OCI-LY7 (cell line): Measurements from ENCODE around the gene ENG. TPM values are rescaled to one million over a fixed set of nuclear protein-coding genes. Genes with fewer than 3 reads are reported as not detected.
"Not testable (repeated sequence)": the region's sequence is repeated elsewhere in the genome, so short reads cannot be mapped to it uniquely, and the experiment has no call there.

ENCODE experiments used
- BruUV-seq: library from RNA; stranded (reverse); fragments of 400-500 nt; replicated peaks from 2 replicates; lab custom pipeline; 2021; lab: Mats Ljungman, UMichigan
- CTCF ChIA-PET: fragments of 300-600 bp; sonication (Branson Sonifier 250); formaldehyde crosslinking; loops from one replicate; lab custom pipeline; 2022; ENCODE audit warnings: antibody characterized with exemption; ENCODE audit not compliant: unreplicated experiment; lab: Charles Lee
- POLR2A ChIA-PET: fragments of 300-600 bp; sonication (Branson Sonifier 250); formaldehyde crosslinking; loops from one replicate; lab custom pipeline; 2022; ENCODE audit warnings: antibody characterized with exemption; lab: Charles Lee
- DNase-seq: peaks from one replicate; pipeline ENCODE4 v3.0.0-alpha.2; 2015; ENCODE audit warnings: low spot score
- H2AFZ ChIP-seq: fragments of 200-600 bp; sonication (generic), shearing (Covaris generic); 2 replicates; pipeline ENCODE4 v1.6.1; 2014; ENCODE audit warnings: mild to moderate bottlenecking, antibody characterized with exemption, low read length, moderate library complexity
- H3K27ac ChIP-seq: fragments of 200-600 bp; sonication (generic); 2 replicates; pipeline ENCODE4 v1.5.1; 2014; ENCODE audit warnings: mixed run types, low read depth, mild to moderate bottlenecking, moderate library complexity, low read length, inconsistent platforms; ENCODE audit not compliant: poor library complexity, severe bottlenecking
- H3K36me3 ChIP-seq: fragments of 200-600 bp; sonication (generic); 2 replicates; pipeline ENCODE4 v1.6.1; 2014; ENCODE audit warnings: mild to moderate bottlenecking, antibody characterized with exemption, low read length, moderate library complexity, mixed read lengths; ENCODE audit not compliant: insufficient read depth
- H3K4me1 ChIP-seq: fragments of 200-600 bp; sonication (generic); 2 replicates; pipeline ENCODE4 v1.5.1; 2014; ENCODE audit warnings: mild to moderate bottlenecking, low read length; ENCODE audit not compliant: insufficient read depth, poor library complexity, severe bottlenecking
- H3K4me2 ChIP-seq: fragments of 200-600 bp; sonication (generic); 2 replicates; pipeline ENCODE4 v1.6.1; 2014; ENCODE audit warnings: mild to moderate bottlenecking, low read length
- H3K4me3 ChIP-seq: fragments of 200-600 bp; sonication (generic); 2 replicates; pipeline ENCODE4 v1.5.1; 2014; ENCODE audit warnings: mild to moderate bottlenecking, low read depth, low read length; ENCODE audit not compliant: poor library complexity, severe bottlenecking
- H3K79me2 ChIP-seq: fragments of 200-600 bp; sonication (generic); 2 replicates; pipeline ENCODE4 v1.6.1; 2016; ENCODE audit warnings: low read depth, mild to moderate bottlenecking, low read length, moderate library complexity, mixed read lengths; ENCODE audit not compliant: insufficient read depth
- H3K9me2 ChIP-seq: fragments of 200-600 bp; sonication (generic); 2 replicates; pipeline ENCODE4 v1.6.1; 2016; ENCODE audit warnings: mild to moderate bottlenecking, low read length, mixed read lengths; ENCODE audit not compliant: insufficient read depth
- H3K9me3 ChIP-seq: fragments of 200-600 bp; sonication (generic); 2 replicates; pipeline ENCODE4 v1.6.1; 2014; ENCODE audit warnings: mild to moderate bottlenecking, mixed run types, low read length, mixed read lengths
- H4K20me1 ChIP-seq: fragments of 200-600 bp; sonication (generic); 2 replicates; pipeline ENCODE4 v1.6.1; 2014; ENCODE audit warnings: mild to moderate bottlenecking, antibody characterized with exemption, low read length, moderate library complexity, mixed read lengths; ENCODE audit not compliant: insufficient read depth
- EZH2phosphoT487 ChIP-seq: fragments of 200-600 bp; sonication (generic); IDR thresholded peaks from 2 replicates; pipeline ENCODE4 v1.6.1; 2018; ENCODE audit warnings: low read depth, borderline replicate concordance, mild to moderate bottlenecking, mixed run types, antibody characterized with exemption, low read length, moderate library complexity, mixed read lengths
- intact Hi-C: fragments of 100-400 bp; cut with micrococcal nuclease; formaldehyde crosslinking; loops from one replicate; pipeline ENCODE4 v1.10.0; 2022; ENCODE audit not compliant: unreplicated experiment
- total RNA-seq, 2 experiments: library from RNA; depleted of rRNA in 1 of 2; stranded (reverse); fragments of >200 nt in 1 of 2; shearing (Covaris generic) in 1 of 2; gene quantifications; 2 replicates each; pipeline ENCODE4 v1.2.3, GENCODE V29; 2014 to 2022
- TF ChIP-seq, protein P1 (sequence below): fragments of 200-600 bp; sonication (generic); conservative IDR thresholded peaks from 2 replicates; pipeline ENCODE4 v1.5.1; 2014; ENCODE audit warnings: mild to moderate bottlenecking, antibody characterized with exemption, low read length, moderate library complexity, mixed read lengths

ENG gene
- total RNA-seq, 2 experiments from 2014 or later, result not detected

DNA sequence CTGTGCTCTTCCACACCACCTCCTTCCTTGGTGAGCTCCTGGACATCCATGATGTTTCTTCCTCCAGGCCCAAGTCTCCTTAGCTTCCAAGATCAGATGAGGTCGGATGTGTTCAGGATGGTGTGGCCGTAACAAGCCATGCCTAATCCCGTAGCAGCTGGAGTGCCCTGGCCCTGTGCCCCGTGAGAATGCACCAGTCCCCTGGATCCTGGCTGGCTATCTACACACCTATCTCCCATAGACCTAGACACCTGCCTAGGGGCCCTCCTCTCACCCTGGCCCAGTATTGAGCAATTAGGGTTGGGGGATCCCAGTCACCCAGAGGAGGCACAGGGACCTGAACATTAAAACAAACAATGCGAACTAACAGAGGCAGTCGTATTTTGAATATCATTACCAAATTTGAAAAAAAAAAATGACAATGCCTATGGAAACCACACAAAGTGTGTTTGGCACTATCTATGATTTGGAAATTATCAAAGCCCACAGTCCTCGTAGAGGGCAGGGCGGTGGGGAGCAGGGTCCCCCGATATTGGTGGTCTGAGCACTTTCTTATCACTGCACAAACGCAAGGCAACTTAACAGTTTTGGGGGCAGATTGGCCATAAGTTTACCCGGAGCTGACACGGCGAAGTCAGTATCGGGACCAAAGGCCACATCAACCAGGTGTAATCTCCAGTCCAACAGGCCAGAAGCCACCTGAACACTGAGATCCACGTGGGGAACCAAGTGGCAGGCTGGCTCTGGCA lies 13.2 kb downstream of the ENG start:
- H4K20me1 ChIP-seq, result no peaks in the 10 kb centered on the region
- no peak overlapping the region for H3K4me3 ChIP-seq
- POLR2A ChIA-PET, result no interaction called here
- no TSS peak for BruUV-seq
- DNase-seq, result no peak
- peaks cover 11% of the 10 kb centered on the region for H3K4me1 ChIP-seq
- H2AFZ ChIP-seq, result no peak overlapping the region
- no peaks in the 10 kb centered on the region for H3K79me2 ChIP-seq
- no peak for TF ChIP-seq EZH2phosphoT487
- TF ChIP-seq, protein P1, sequence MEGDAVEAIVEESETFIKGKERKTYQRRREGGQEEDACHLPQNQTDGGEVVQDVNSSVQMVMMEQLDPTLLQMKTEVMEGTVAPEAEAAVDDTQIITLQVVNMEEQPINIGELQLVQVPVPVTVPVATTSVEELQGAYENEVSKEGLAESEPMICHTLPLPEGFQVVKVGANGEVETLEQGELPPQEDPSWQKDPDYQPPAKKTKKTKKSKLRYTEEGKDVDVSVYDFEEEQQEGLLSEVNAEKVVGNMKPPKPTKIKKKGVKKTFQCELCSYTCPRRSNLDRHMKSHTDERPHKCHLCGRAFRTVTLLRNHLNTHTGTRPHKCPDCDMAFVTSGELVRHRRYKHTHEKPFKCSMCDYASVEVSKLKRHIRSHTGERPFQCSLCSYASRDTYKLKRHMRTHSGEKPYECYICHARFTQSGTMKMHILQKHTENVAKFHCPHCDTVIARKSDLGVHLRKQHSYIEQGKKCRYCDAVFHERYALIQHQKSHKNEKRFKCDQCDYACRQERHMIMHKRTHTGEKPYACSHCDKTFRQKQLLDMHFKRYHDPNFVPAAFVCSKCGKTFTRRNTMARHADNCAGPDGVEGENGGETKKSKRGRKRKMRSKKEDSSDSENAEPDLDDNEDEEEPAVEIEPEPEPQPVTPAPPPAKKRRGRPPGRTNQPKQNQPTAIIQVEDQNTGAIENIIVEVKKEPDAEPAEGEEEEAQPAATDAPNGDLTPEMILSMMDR, result no peak
- intact Hi-C loops, result no loop called here
- no peaks in the 10 kb centered on the region for H3K9me2 ChIP-seq
- CTCF ChIA-PET, result no interaction called here
- no peaks in the 10 kb centered on the region for H3K36me3 ChIP-seq
- no peaks in the 10 kb centered on the region for H3K9me3 ChIP-seq
- H3K4me2 ChIP-seq, result no peak overlapping the region
- no peak overlapping the region for H3K27ac ChIP-seq

DNA sequence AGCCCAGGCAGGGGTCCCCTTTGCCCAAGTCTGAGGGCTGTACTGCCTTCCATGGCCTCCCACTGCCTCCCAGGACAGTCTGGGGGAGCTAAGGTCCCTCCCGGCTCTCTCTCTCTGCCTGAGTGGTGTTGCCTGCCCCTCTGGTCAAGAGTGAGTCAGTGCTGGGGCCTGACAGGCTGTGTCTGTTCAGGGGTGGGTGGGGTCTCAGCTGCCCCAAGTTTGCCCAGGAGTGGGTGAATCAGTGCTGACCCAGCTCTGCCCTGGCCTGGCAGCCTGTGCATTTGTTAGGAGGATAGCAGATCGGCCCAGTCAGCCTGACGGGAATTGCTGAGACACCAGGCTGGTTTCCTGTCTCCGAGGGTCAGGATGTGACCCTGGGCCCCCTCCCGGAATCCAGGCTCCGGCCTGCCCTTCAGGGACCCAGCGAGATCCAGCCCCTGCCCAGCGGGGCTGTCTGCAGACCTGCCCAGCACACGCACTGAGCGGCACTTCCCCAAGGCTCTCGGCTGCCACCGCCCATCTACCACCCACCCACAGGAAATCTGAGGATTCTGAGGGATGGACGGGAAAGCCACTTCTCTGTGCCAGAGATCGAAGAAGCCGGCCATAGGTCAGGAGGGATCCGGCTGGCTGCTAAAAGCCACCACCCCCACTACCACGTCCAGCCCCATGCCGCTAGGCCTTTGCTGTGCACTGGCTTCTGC lies 15.9 kb downstream of the ENG start:
- H3K9me3 ChIP-seq, result no peaks in the 10 kb centered on the region
- no peak overlapping the region for H2AFZ ChIP-seq
- no peaks in the 10 kb centered on the region for H3K36me3 ChIP-seq
- H4K20me1 ChIP-seq, result no peaks in the 10 kb centered on the region
- H3K4me1 ChIP-seq, result peaks cover 11% of the 10 kb centered on the region
- intact Hi-C loops, result no loop called here
- no peaks in the 10 kb centered on the region for H3K79me2 ChIP-seq
- CTCF ChIA-PET, result no interaction called here
- POLR2A ChIA-PET, result no interaction called here
- H3K4me3 ChIP-seq, result no peak overlapping the region
- H3K9me2 ChIP-seq, result no peaks in the 10 kb centered on the region
- no peak overlapping the region for H3K27ac ChIP-seq
- no TSS peak for BruUV-seq
- TF ChIP-seq, protein P1, result no peak
- TF ChIP-seq EZH2phosphoT487, result no peak
- no peak overlapping the region for H3K4me2 ChIP-seq
- no peak for DNase-seq

DNA sequence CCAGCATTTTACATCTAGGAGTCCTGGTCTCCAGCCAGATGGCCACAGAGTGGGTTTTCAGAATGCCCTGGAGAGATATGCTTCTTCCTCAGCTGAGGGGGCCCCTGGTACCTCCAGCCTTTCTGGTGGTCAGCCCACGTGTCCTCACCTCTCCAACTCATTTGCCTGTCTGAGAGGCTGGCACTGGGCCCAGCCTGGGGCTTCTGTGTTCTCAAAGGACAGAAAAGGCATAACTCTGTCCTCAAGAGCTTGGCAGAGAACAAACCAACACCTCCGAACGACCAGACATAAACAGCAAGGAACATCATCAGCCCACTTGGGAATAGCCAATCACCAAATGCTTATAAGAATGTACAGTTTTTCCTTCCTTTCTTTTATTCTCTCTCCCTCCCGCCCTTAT lies 17.1 kb downstream of the ENG start:
- DNase-seq, result no peak
- Histone ChIP-seq H3K9me2 (no peaks in the 10 kb centered on the region), H3K4me2 (no peak overlapping the region), H3K36me3 (no peaks in the 10 kb centered on the region), H3K27ac (no peak overlapping the region), H2AFZ (no peak overlapping the region), H3K4me1 (peaks cover 11% of the 10 kb centered on the region), H3K4me3 (no peak overlapping the region), H3K9me3 (no peaks in the 10 kb centered on the region), H3K79me2 (no peaks in the 10 kb centered on the region), H4K20me1 (no peaks in the 10 kb centered on the region)
- no TSS peak for BruUV-seq
- ChIA-PET CTCF (no interaction called here), POLR2A (interaction anchor here (0.6 kb wide), 1 partner anchor 28 kb away, joined by 4 read pairs; no protein-coding TSS in a partner anchor)
- intact Hi-C loops, result no loop called here
- TF ChIP-seq, protein P1, result no peak
- TF ChIP-seq EZH2phosphoT487, result no peak

DNA sequence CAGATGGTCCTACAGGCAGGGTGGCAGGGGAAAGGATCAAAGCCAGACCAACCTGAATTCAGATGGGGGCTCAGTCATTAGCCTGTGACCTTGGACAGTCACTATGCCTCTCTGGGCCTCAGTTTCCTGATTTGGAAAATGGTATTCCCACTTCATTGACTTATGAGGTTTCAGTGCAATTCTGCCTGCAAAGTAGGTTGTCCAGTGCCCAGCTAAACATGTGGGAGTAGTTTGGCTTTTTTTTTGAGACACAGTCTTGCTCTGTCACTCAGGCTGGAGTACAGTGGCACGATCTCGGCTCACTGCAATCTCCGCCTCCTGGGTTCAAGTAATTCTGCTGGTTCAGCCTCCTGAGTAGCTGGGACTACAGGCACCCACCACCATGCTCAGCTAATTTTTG lies 17.9 kb downstream of the ENG start:
- POLR2A ChIA-PET, result interaction anchor here (0.6 kb wide), 1 partner anchor 28 kb away, joined by 4 read pairs; no protein-coding TSS in a partner anchor
- H4K20me1 ChIP-seq, result not testable (repeated sequence)

More for the DNA sequence above, 17.9 kb downstream of the ENG start:
- BruUV-seq, H2AFZ ChIP-seq, H3K27ac ChIP-seq, H3K9me2 ChIP-seq, CTCF ChIA-PET, intact Hi-C loops, DNase-seq, H3K4me2 ChIP-seq, H3K36me3 ChIP-seq, H3K79me2 ChIP-seq, H3K9me3 ChIP-seq, H3K4me3 ChIP-seq: not testable (repeated sequence)
- peaks cover 11% of the 10 kb centered on the region for H3K4me1 ChIP-seq
